Natural killer cell (primary cell): ENCODE results near the gene STXBP6. TPM values are rescaled to one million over a fixed set of nuclear protein-coding genes. Genes with fewer than 3 reads are reported as not detected.

Source experiments
- ATAC-seq, 3 donors: fragments of 150-1000 bp in 2 of 3; fragments of 200-7000 bp in 1 of 3; cut with Tn5 transposase; 1 replicate in 1 of 3; 2 replicates in 2 of 3; pipeline ENCODE4 v1.10.0; 2021; ENCODE audit warnings: mild to moderate bottlenecking in 2 of 3, moderate library complexity in 2 of 3
- DNase-seq, 2 donors: peaks; one replicate each; pipeline versions ENCODE4 v3.0.0 to v3.0.0-alpha.2; 2013 to 2021; ENCODE audit warnings: mixed read lengths in 1 of 2
- H3K27ac ChIP-seq: one replicate; pipeline ENCODE4 v1.5.1; 2013; ENCODE audit warnings: mild to moderate bottlenecking, low read length
- H3K27me3 ChIP-seq: one replicate; pipeline ENCODE4 v1.6.1; 2013; ENCODE audit warnings: low read length; ENCODE audit not compliant: control insufficient read depth, insufficient read depth
- H3K36me3 ChIP-seq: one replicate; pipeline ENCODE4 v1.6.1; 2013; ENCODE audit warnings: low read length; ENCODE audit not compliant: control insufficient read depth, insufficient read depth
- H3K4me1 ChIP-seq: one replicate; pipeline ENCODE4 v1.6.1; 2013; ENCODE audit warnings: low read length; ENCODE audit not compliant: control insufficient read depth, insufficient read depth
- H3K4me3 ChIP-seq: one replicate; pipeline ENCODE4 v1.5.1; 2013; ENCODE audit warnings: low read length
- H3K9me3 ChIP-seq: one replicate; pipeline ENCODE4 v1.6.1; 2013; ENCODE audit warnings: low read length; ENCODE audit not compliant: control insufficient read depth, insufficient read depth
- H3K27ac Mint-ChIP-seq, 2 donors: one replicate each; pipeline ENCODE4 v1.8.0; 2022; ENCODE audit warnings: mild to moderate bottlenecking in 2 of 2, mixed read lengths in 2 of 2, moderate library complexity in 1 of 2
- H3K27me3 Mint-ChIP-seq, 2 donors: one replicate each; pipeline ENCODE4 v1.8.0; 2022; ENCODE audit warnings: low read depth in 2 of 2, mixed read lengths in 2 of 2
- H3K36me3 Mint-ChIP-seq: one replicate; pipeline ENCODE4 v1.8.0; 2022; ENCODE audit warnings: mixed read lengths
- H3K4me1 Mint-ChIP-seq, 2 donors: one replicate each; pipeline ENCODE4 v1.8.0; 2022; ENCODE audit warnings: mixed read lengths in 2 of 2
- H3K4me3 Mint-ChIP-seq: one replicate; pipeline ENCODE4 v1.8.0; 2022; ENCODE audit warnings: mild to moderate bottlenecking, moderate library complexity, mixed read lengths
- H3K9me3 Mint-ChIP-seq, 2 donors: one replicate each; pipeline ENCODE4 v1.8.0; 2022; ENCODE audit warnings: mixed read lengths in 2 of 2
- CTCF ChIP-seq: fragments of 200-600 bp; IDR thresholded peaks from one replicate; pipeline ENCODE4 v1.8.0; 2022; ENCODE audit warnings: antibody characterized with exemption
- WGBS: methylation state at CpG from one replicate; pipeline ENCODE4 v1.1.7; 2013; ENCODE audit warnings: missing lambda C conversion rate; ENCODE audit not compliant: insufficient coverage; 5-methylcytosine and 5-hydroxymethylcytosine counted together
- intact Hi-C: fragments of 100-400 bp; cut with micrococcal nuclease; formaldehyde crosslinking; loops from one replicate; pipeline ENCODE4 v1.14.2; 2022
- total RNA-seq, 4 donors: library from RNA; stranded (reverse); fragments of 120-200 nt in 1 of 4; gene quantifications; one replicate each; pipeline versions ENCODE4 v1.2.3 to v1.2.4, GENCODE V29; 2013 to 2022

The STXBP6 gene
- total RNA-seq, 3 donors from 2014 or later (not counting 1 experiment from before 2014, with no cell fraction given), result 0.20 TPM; not detected in 2

GRCh38 chr14:24921903-24922302, 128.0 kb downstream of the STXBP6 start:
- DNase-seq (no peak), ATAC-seq (no peak)
- WGBS, result 95% methylated on average over 1 of the region's 1 CpG
- Mint-ChIP-seq H3K27me3 (peaks cover 25 to 65% of the 10 kb centered on the region in 2 donors), H3K9me3 (no peaks in the 10 kb centered on the region), H3K4me1 (no peaks in the 10 kb centered on the region), H3K27ac (no peak overlapping the region), H3K4me3 (no peak overlapping the region), H3K36me3 (no peaks in the 10 kb centered on the region)
- no peak overlapping the region for H3K4me3 ChIP-seq
- no peak overlapping the region for H3K27ac ChIP-seq
- no peaks in the 10 kb centered on the region for H3K9me3 ChIP-seq
- H3K27me3 ChIP-seq, result peaks cover 5% of the 10 kb centered on the region
- H3K36me3 ChIP-seq, result no peaks in the 10 kb centered on the region
- TF ChIP-seq CTCF, result no peak
- intact Hi-C loops, result no loop called here
- H3K4me1 ChIP-seq, result no peaks in the 10 kb centered on the region

- no peak overlapping the region for H3K27ac ChIP-seq
- H3K4me1 ChIP-seq, result no peaks in the 10 kb centered on the region
- DNase-seq (no peak), ATAC-seq (no peak)
- Mint-ChIP-seq H3K4me3 (no peak overlapping the region), H3K4me1 (no peaks in the 10 kb centered on the region), H3K9me3 (no peaks in the 10 kb centered on the region), H3K36me3 (no peaks in the 10 kb centered on the region), H3K27me3 (peaks cover 27 to 72% of the 10 kb centered on the region in 2 donors), H3K27ac (no peak overlapping the region)
- H3K36me3 ChIP-seq, result no peaks in the 10 kb centered on the region
- intact Hi-C loops, result no loop called here
- no peaks in the 10 kb centered on the region for H3K9me3 ChIP-seq
- H3K4me3 ChIP-seq, result no peak overlapping the region
- TF ChIP-seq CTCF, result no peak
- 74% methylated on average over 3 of the region's 4 CpGs for WGBS
- H3K27me3 ChIP-seq, result peaks cover 5% of the 10 kb centered on the region
Measured at GRCh38 chr14:24920265-24921075, 129.5 kb downstream of the STXBP6 start.

- Histone ChIP-seq H3K4me3 (no peak overlapping the region), H3K27ac (no peak overlapping the region), H3K9me3 (no peaks in the 10 kb centered on the region), H3K36me3 (no peaks in the 10 kb centered on the region), H3K27me3 (no peaks in the 10 kb centered on the region), H3K4me1 (no peaks in the 10 kb centered on the region)
- intact Hi-C loops, result no loop called here
- Mint-ChIP-seq H3K27me3 (peaks cover 31 to 76% of the 10 kb centered on the region in 2 donors), H3K4me3 (no peak overlapping the region), H3K36me3 (no peaks in the 10 kb centered on the region), H3K4me1 (no peaks in the 10 kb centered on the region), H3K27ac (no peak overlapping the region), H3K9me3 (no peaks in the 10 kb centered on the region)
- ATAC-seq (no peak), DNase-seq (no peak)
- TF ChIP-seq CTCF, result no peak
- whole genome bisulfite sequencing, result 41% methylated on average over 4 of the region's 4 CpGs
Measured at GRCh38 chr14:24918822-24919221, 131.1 kb downstream of the STXBP6 start.
